NT2/D1 (cell line): ENCODE data around the gene CACNA1D.

Experiments used
- YY1 ChIP-seq: IDR thresholded peaks from 2 replicates; pipeline ENCODE4 v1.6.1; 2011; ENCODE audit not compliant: insufficient read length, insufficient read depth
- ZNF274 ChIP-seq: IDR thresholded peaks from 2 replicates; pipeline ENCODE4 v1.6.1; 2011; ENCODE audit warnings: mild to moderate bottlenecking, low read depth, low read length

GRCh38 chr3:53630547-53630946 is 136.1 kb downstream of the CACNA1D start:
- no peak for TF ChIP-seq YY1
- TF ChIP-seq ZNF274 = no peak
